GM12878 (cell line): ENCODE measurements around the gene TPCN2. TPM values are rescaled to one million over a fixed set of nuclear protein-coding genes. Genes with fewer than 3 reads are reported as not detected.
A peak's percentile ranks its signal among the peaks of the same experiment; 100 is the strongest.

ENCODE experiments used
- BACH1 ChIP-seq: fragments of 450-650 bp; IDR thresholded peaks from 2 replicates; pipeline ENCODE4 v1.6.1; 2017; ENCODE audit warnings: mild to moderate bottlenecking, borderline replicate concordance
- CREM ChIP-seq: IDR thresholded peaks from 2 replicates; pipeline ENCODE4 v1.6.1; 2014; ENCODE audit warnings: antibody characterized with exemption, low read depth
- DPF2 ChIP-seq: fragments of 450-650 bp; IDR thresholded peaks from 2 replicates; pipeline ENCODE4 v1.6.1; 2017; ENCODE audit warnings: mild to moderate bottlenecking
- ESRRA ChIP-seq: IDR thresholded peaks from 2 replicates; pipeline ENCODE4 v1.6.1; 2012; ENCODE audit warnings: mild to moderate bottlenecking, low read length, improper control_type of control experiment
- ETV6 ChIP-seq, 2 experiments: fragments of 450-650 bp in 1 of 2; IDR thresholded peaks in 1 of 2; conservative IDR thresholded peaks in 1 of 2; 2 replicates each; pipeline ENCODE4 v1.6.1; 2014; ENCODE audit warnings: antibody characterized with exemption in 1 of 2, borderline replicate concordance in 1 of 2, low read depth in 1 of 2, mild to moderate bottlenecking in 1 of 2, moderate library complexity in 1 of 2
- HDAC2 ChIP-seq: fragments of 200-600 bp; sonication (generic); IDR thresholded peaks from 2 replicates; pipeline ENCODE4 v1.6.1; 2017
- IRF4 ChIP-seq: IDR thresholded peaks from 2 replicates; pipeline ENCODE4 v1.6.1; 2011; ENCODE audit warnings: low read depth, low read length
- JUNB ChIP-seq: IDR thresholded peaks from 2 replicates; pipeline ENCODE4 v1.6.1; 2016; ENCODE audit warnings: antibody characterized with exemption, mild to moderate bottlenecking
- KDM1A ChIP-seq: fragments of 200-600 bp; sonication (generic); IDR thresholded peaks from 2 replicates; pipeline ENCODE4 v1.6.1; 2016; ENCODE audit warnings: borderline replicate concordance
- LARP7 ChIP-seq: fragments of 450-650 bp; IDR thresholded peaks from 2 replicates; pipeline ENCODE4 v1.6.1; 2017; ENCODE audit warnings: mild to moderate bottlenecking
- MEF2A ChIP-seq: IDR thresholded peaks from 2 replicates; pipeline ENCODE4 v1.6.1; 2011; ENCODE audit warnings: low read depth, mild to moderate bottlenecking, low read length, moderate library complexity; ENCODE audit not compliant: insufficient read depth
- MEF2B ChIP-seq: fragments of 450-650 bp; IDR thresholded peaks from 2 replicates; pipeline ENCODE4 v1.6.1; 2018; ENCODE audit warnings: mild to moderate bottlenecking, moderate library complexity; ENCODE audit not compliant: partially characterized antibody, poor library complexity, severe bottlenecking
- MYC ChIP-seq: IDR thresholded peaks from 2 replicates; pipeline ENCODE4 v1.6.1; 2011; ENCODE audit warnings: mild to moderate bottlenecking, low read length, moderate library complexity, inconsistent platforms; ENCODE audit not compliant: insufficient read depth, insufficient replicate concordance, insufficient read length, severe bottlenecking
- NBN ChIP-seq: fragments of 450-650 bp; IDR thresholded peaks from 2 replicates; pipeline ENCODE4 v1.6.1; 2016
- NR2F1 ChIP-seq: fragments of 450-650 bp; conservative IDR thresholded peaks from 2 replicates; pipeline ENCODE4 v1.6.1; 2017; ENCODE audit warnings: mild to moderate bottlenecking
- PAX5 ChIP-seq: IDR thresholded peaks from 2 replicates; pipeline ENCODE4 v1.6.1; 2011; ENCODE audit warnings: low read depth, low read length, borderline replicate concordance
- RFX5 ChIP-seq: IDR thresholded peaks from 2 replicates; pipeline ENCODE4 v1.6.1; 2011; ENCODE audit warnings: low read depth, low read length, improper control_type of control experiment
- RUNX3 ChIP-seq: IDR thresholded peaks from 2 replicates; pipeline ENCODE4 v1.6.1; 2012; ENCODE audit warnings: low read length, inconsistent platforms
- SIN3A ChIP-seq: IDR thresholded peaks from 2 replicates; pipeline ENCODE4 v1.6.1; 2012; ENCODE audit warnings: low read depth, low read length, improper control_type of control experiment
- SMAD5 ChIP-seq: IDR thresholded peaks from 2 replicates; pipeline ENCODE4 v1.6.1; 2016; ENCODE audit warnings: antibody characterized with exemption, low read depth
- TARDBP ChIP-seq: IDR thresholded peaks from 2 replicates; pipeline ENCODE4 v1.6.1; 2016; ENCODE audit warnings: borderline replicate concordance
- TCF12 ChIP-seq: IDR thresholded peaks from 2 replicates; pipeline ENCODE4 v1.6.1; 2011; ENCODE audit warnings: low read depth, mild to moderate bottlenecking, low read length
- polyA plus RNA-seq, 11 experiments: library from polyadenylated mRNA; depleted of rRNA in 4 of 11; unstranded in 6 of 11; stranded (reverse) in 5 of 11; fragments of >200 nt; fragmentation: Nextera tagmentation in 4 of 11; fragmentation: Illumina TruSeq in 1 of 11; extraction: Ambion mirVana in 4 of 11; extraction: Trizol in 1 of 11; gene quantifications; 1 replicate in 1 of 11; 2 replicates in 10 of 11; pipeline versions ENCODE4 v1.2.1 to v1.2.3, GENCODE V29; 2011 to 2016; ENCODE audit warnings: inconsistent platforms in 2 of 11, missing spikeins in 2 of 11, low read depth in 1 of 11
- total RNA-seq, 4 experiments: library from RNA; depleted of rRNA in 3 of 4; stranded (reverse); fragments of >200 nt in 3 of 4; fragmentation: Illumina TruSeq in 1 of 4; extraction: Trizol in 1 of 4; gene quantifications; 2 replicates each; pipeline versions ENCODE4 v1.2.1 to v1.2.3, GENCODE V29; 2013 to 2021
- TF ChIP-seq, protein P1 (sequence below): fragments of 450-650 bp; formaldehyde crosslinking; IDR thresholded peaks from 2 replicates; pipeline ENCODE4 v1.4.0; 2020; ENCODE audit warnings: mild to moderate bottlenecking, moderate library complexity
- TF ChIP-seq, protein P2 (sequence below): IDR thresholded peaks from 2 replicates; pipeline ENCODE4 v1.6.1; 2011; ENCODE audit warnings: borderline replicate concordance, low read depth, mild to moderate bottlenecking, moderate library complexity, mixed read lengths, low read length; ENCODE audit not compliant: insufficient read depth; ENCODE audit errors: extremely low read length
- TF ChIP-seq, protein P3 (sequence below): IDR thresholded peaks from 2 replicates; pipeline ENCODE4 v1.6.1; 2011; ENCODE audit warnings: mild to moderate bottlenecking, low read depth, low read length, moderate library complexity; ENCODE audit not compliant: insufficient replicate concordance
- TF ChIP-seq, protein P4 (sequence below): fragments of 450-650 bp; IDR thresholded peaks from 2 replicates; pipeline ENCODE4 v1.6.1; 2018; ENCODE audit warnings: borderline replicate concordance, mild to moderate bottlenecking; ENCODE audit not compliant: partially characterized antibody

TPCN2 gene
- total and polyA plus RNA-seq, 10 of the 15 experiments (the other 5 are each of a cell fraction or from before 2014, with no cell fraction given) = 1.7 to 18.4 (median 8.4) TPM

DNA sequence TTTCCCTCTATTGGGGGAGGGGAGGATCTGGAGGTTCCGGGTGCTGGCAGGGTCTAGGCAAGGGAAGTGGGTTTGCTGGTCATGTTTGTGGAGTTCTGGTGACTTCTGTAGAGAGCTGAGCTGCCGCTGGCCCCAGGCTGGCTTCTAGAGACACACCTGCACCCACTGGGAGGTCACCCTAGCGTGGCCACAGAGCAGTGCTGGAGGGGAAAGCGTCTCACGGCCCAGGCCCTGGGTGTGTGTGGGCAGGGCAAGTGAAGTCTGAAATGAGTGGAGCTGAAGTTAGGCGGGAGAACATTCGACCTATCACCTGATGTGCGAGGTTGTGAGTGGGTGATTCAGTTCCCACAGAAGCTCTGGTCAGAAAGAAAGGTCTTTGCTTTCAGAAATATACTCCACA is 134.9 kb downstream of the TPCN2 start (continued):
- TF ChIP-seq, protein P1, sequence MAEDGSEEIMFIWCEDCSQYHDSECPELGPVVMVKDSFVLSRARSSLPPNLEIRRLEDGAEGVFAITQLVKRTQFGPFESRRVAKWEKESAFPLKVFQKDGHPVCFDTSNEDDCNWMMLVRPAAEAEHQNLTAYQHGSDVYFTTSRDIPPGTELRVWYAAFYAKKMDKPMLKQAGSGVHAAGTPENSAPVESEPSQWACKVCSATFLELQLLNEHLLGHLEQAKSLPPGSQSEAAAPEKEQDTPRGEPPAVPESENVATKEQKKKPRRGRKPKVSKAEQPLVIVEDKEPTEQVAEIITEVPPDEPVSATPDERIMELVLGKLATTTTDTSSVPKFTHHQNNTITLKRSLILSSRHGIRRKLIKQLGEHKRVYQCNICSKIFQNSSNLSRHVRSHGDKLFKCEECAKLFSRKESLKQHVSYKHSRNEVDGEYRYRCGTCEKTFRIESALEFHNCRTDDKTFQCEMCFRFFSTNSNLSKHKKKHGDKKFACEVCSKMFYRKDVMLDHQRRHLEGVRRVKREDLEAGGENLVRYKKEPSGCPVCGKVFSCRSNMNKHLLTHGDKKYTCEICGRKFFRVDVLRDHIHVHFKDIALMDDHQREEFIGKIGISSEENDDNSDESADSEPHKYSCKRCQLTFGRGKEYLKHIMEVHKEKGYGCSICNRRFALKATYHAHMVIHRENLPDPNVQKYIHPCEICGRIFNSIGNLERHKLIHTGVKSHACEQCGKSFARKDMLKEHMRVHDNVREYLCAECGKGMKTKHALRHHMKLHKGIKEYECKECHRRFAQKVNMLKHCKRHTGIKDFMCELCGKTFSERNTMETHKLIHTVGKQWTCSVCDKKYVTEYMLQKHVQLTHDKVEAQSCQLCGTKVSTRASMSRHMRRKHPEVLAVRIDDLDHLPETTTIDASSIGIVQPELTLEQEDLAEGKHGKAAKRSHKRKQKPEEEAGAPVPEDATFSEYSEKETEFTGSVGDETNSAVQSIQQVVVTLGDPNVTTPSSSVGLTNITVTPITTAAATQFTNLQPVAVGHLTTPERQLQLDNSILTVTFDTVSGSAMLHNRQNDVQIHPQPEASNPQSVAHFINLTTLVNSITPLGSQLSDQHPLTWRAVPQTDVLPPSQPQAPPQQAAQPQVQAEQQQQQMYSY (CRISPR knock-in tag) = no peak
- TF ChIP-seq SMAD5 (no peak), RFX5 (no peak), BACH1 (no peak), NR2F1 (0 out of 2 replicates have a peak, but pooled peaks have one; percentile 25), MYC (no peak), SIN3A (no peak), NBN (no peak), MEF2A (no peak), TCF12 (0 out of 2 replicates have a peak, but pooled peaks have one; percentile 24), DPF2 (0 out of 2 replicates have a peak, but pooled peaks have one; percentile 27), JUNB (no peak), CREM (no peak), RUNX3 (0 out of 2 replicates have a peak, but pooled peaks have one; percentile 15), ETV6 (conservative IDR thresholded peaks at IDR 0.05 in 1 of 2, IDR thresholded peaks at IDR 0.05 in 1 of 2; ENCODE audit: borderline replicate concordance in 1 of 2, low read depth in 1 of 2) (no peak), TARDBP (no peak), IRF4 (peak; percentile 73; the same call in 1 of the 2 replicates), MEF2B (no peak), KDM1A (no peak), HDAC2 (no peak), PAX5 (peak; percentile 88), LARP7 (no peak), ESRRA (no peak)
- TF ChIP-seq, protein P2, sequence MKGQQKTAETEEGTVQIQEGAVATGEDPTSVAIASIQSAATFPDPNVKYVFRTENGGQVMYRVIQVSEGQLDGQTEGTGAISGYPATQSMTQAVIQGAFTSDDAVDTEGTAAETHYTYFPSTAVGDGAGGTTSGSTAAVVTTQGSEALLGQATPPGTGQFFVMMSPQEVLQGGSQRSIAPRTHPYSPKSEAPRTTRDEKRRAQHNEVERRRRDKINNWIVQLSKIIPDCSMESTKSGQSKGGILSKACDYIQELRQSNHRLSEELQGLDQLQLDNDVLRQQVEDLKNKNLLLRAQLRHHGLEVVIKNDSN = no peak
- TF ChIP-seq, protein P3, sequence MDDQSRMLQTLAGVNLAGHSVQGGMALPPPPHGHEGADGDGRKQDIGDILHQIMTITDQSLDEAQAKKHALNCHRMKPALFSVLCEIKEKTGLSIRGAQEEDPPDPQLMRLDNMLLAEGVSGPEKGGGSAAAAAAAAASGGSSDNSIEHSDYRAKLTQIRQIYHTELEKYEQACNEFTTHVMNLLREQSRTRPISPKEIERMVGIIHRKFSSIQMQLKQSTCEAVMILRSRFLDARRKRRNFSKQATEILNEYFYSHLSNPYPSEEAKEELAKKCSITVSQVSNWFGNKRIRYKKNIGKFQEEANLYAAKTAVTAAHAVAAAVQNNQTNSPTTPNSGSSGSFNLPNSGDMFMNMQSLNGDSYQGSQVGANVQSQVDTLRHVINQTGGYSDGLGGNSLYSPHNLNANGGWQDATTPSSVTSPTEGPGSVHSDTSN = no peak
- TF ChIP-seq, protein P4, sequence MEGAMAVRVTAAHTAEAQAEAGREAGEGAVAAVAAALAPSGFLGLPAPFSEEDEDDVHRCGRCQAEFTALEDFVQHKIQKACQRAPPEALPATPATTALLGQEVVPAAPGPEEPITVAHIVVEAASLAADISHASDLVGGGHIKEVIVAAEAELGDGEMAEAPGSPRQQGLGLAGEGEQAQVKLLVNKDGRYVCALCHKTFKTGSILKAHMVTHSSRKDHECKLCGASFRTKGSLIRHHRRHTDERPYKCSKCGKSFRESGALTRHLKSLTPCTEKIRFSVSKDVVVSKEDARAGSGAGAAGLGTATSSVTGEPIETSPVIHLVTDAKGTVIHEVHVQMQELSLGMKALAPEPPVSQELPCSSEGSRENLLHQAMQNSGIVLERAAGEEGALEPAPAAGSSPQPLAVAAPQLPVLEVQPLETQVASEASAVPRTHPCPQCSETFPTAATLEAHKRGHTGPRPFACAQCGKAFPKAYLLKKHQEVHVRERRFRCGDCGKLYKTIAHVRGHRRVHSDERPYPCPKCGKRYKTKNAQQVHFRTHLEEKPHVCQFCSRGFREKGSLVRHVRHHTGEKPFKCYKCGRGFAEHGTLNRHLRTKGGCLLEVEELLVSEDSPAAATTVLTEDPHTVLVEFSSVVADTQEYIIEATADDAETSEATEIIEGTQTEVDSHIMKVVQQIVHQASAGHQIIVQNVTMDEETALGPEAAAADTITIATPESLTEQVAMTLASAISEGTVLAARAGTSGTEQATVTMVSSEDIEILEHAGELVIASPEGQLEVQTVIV = no peak
